Uterus (tissue), 2 donors: ENCODE measurements around the gene PARP4.

ENCODE experiments used
- CTCF ChIP-seq, 4 experiments: fragments of 200-600 bp in 2 of 4; fragments of 450-650 bp in 2 of 4; sonication (generic) in 2 of 4; IDR thresholded peaks; one replicate each; pipeline ENCODE4 v1.5.1; 2016 to 2019; ENCODE audit warnings: antibody characterized with exemption in 4 of 4, mild to moderate bottlenecking in 2 of 4, moderate library complexity in 1 of 4
- POLR2A ChIP-seq, 2 donors: fragments of 450-650 bp; IDR thresholded peaks; one replicate each; pipeline ENCODE4 v1.6.1; 2016; ENCODE audit warnings: antibody characterized with exemption in 2 of 2, mild to moderate bottlenecking in 1 of 2, moderate library complexity in 1 of 2

- no peak for TF ChIP-seq CTCF (IDR thresholded peaks at IDR 0.05)
- TF ChIP-seq POLR2A (IDR thresholded peaks at IDR 0.05): no peak
These were observed 130.9 kb downstream of the PARP4 start for GRCh38 chr13:24381541-24382265.
